A549 (cell line): ENCODE data around the gene ARID3A. TPM values are rescaled to one million over a fixed set of nuclear protein-coding genes. Genes with fewer than 3 reads are reported as not detected.
A peak's percentile ranks its signal among the peaks of the same experiment; 100 is the strongest.

ENCODE experiments used
- ATAC-seq, 2 experiments: fragments of 200-7000 bp in 1 of 2; fragments of >200 bp in 1 of 2; cut with Nextera tagmentation in 1 of 2; cut with Tn5 transposase in 1 of 2; 3 replicates each; pipeline versions ENCODE4 v1.8.0 to v1.9.1; 2018 to 2020; ENCODE audit warnings: mild to moderate bottlenecking in 1 of 2, moderate library complexity in 1 of 2
- CTCF ChIA-PET: fragments of 300-600 bp; sonication (Branson Sonifier 250); formaldehyde crosslinking; extraction: SDS; loops from one replicate; lab custom pipeline; 2021; ENCODE audit warnings: antibody characterized with exemption, inconsistent platforms; lab: Yijun Ruan, JAX
- POLR2A ChIA-PET: fragments of 350-600 bp; formaldehyde crosslinking; extraction: SDS; loops from one replicate; lab custom pipeline; 2021; ENCODE audit warnings: antibody characterized with exemption, inconsistent platforms; lab: Yijun Ruan, JAX
- DNase-seq, 2 experiments: peaks; one replicate each; pipeline versions ENCODE4 v3.0.0 to v3.0.0-alpha.2; 2011 to 2016; ENCODE audit warnings: low read depth in 1 of 2, low spot score in 1 of 2
- FAIRE-seq: peaks from 2 replicates; lab custom pipeline; 2011; peaks lifted over from hg19 to GRCh38; lab: Jason Lieb, UNC
- H3K27ac ChIP-seq, 2 experiments: fragments of >200 bp; sonication (Bioruptor Twin); formaldehyde crosslinking; 3 replicates each; pipeline ENCODE4 v1.5.1; 2016 to 2017
- H3K4me1 ChIP-seq: fragments of >200 bp; sonication (Bioruptor Twin); formaldehyde crosslinking; 3 replicates; pipeline ENCODE4 v1.6.1; 2016
- H3K4me2 ChIP-seq: fragments of >200 bp; sonication (Bioruptor Twin); formaldehyde crosslinking; 3 replicates; pipeline ENCODE4 v1.6.1; 2016
- H3K4me3 ChIP-seq: fragments of >200 bp; sonication (Bioruptor Twin); formaldehyde crosslinking; 3 replicates; pipeline ENCODE4 v1.5.1; 2016
- H3K9me3 ChIP-seq: fragments of >200 bp; sonication (Bioruptor Twin); formaldehyde crosslinking; 3 replicates; pipeline ENCODE4 v1.6.1; 2016
- BHLHE40 ChIP-seq: IDR thresholded peaks from 2 replicates; pipeline ENCODE4 v1.6.1; 2012; ENCODE audit warnings: low read depth, low read length, inconsistent platforms
- CBX2 ChIP-seq: fragments of 200-600 bp; sonication (generic); IDR thresholded peaks from 2 replicates; pipeline ENCODE4 v1.6.1; 2016; ENCODE audit warnings: low read depth, mild to moderate bottlenecking, borderline replicate concordance
- CEBPB ChIP-seq, 2 experiments: fragments of >200 bp in 1 of 2; sonication (Bioruptor Twin) in 1 of 2; formaldehyde crosslinking in 1 of 2; IDR thresholded peaks; 2 replicates each; pipeline ENCODE4 v1.6.1; 2012 to 2016
- CHD4 ChIP-seq: fragments of 200-600 bp; sonication (generic); IDR thresholded peaks from 2 replicates; pipeline ENCODE4 v1.6.1; 2016; ENCODE audit warnings: antibody characterized with exemption, mild to moderate bottlenecking, borderline replicate concordance
- EP300 ChIP-seq, 2 experiments: fragments of >200 bp; sonication (Bioruptor Twin); formaldehyde crosslinking; IDR thresholded peaks; 2 replicates in 1 of 2; 3 replicates in 1 of 2; pipeline ENCODE4 v1.6.1; 2016 to 2017
- FOSL2 ChIP-seq, 2 experiments: fragments of 450-650 bp in 1 of 2; fragments of >200 bp in 1 of 2; sonication (Bioruptor Twin) in 1 of 2; formaldehyde crosslinking; IDR thresholded peaks; 2 replicates each; pipeline versions ENCODE4 v1.5.0 to v1.6.1; 2016 to 2020; ENCODE audit warnings: mild to moderate bottlenecking in 1 of 2, moderate library complexity in 1 of 2
- FOXS1 ChIP-seq: fragments of 250-450 bp; sonication (Bioruptor Pico); IDR thresholded peaks from 2 replicates; pipeline ENCODE4 v1.5.0; 2020; ENCODE audit warnings: mild to moderate bottlenecking, moderate library complexity
- JUN ChIP-seq, 2 experiments: fragments of >200 bp; sonication (Bioruptor Twin); formaldehyde crosslinking; IDR thresholded peaks; 2 replicates in 1 of 2; 3 replicates in 1 of 2; pipeline ENCODE4 v1.6.1; 2016 to 2017
- MAFK ChIP-seq: fragments of 450-650 bp; IDR thresholded peaks from 2 replicates; pipeline ENCODE4 v1.6.1; 2014; ENCODE audit not compliant: partially characterized antibody
- MAZ ChIP-seq: fragments of 150-350 bp; IDR thresholded peaks from 2 replicates; pipeline ENCODE4 v1.6.1; 2014; ENCODE audit warnings: antibody characterized with exemption, low read depth, low read length, borderline replicate concordance
- MYC ChIP-seq: IDR thresholded peaks from 2 replicates; pipeline ENCODE4 v1.6.1; 2012; ENCODE audit warnings: mild to moderate bottlenecking, inconsistent platforms, low read length, improper control_type of control experiment, borderline replicate concordance
- NFE2L2 ChIP-seq: fragments of 150-350 bp; conservative IDR thresholded peaks from 2 replicates; pipeline ENCODE4 v1.6.1; 2014; ENCODE audit warnings: low read length
- NR3C1 ChIP-seq: fragments of >200 bp; sonication (Bioruptor Twin); formaldehyde crosslinking; IDR thresholded peaks from 3 replicates; pipeline ENCODE4 v1.6.1; 2017
- RARB ChIP-seq: fragments of 250-450 bp; sonication (Bioruptor Pico); IDR thresholded peaks from 2 replicates; pipeline ENCODE4 v1.8.0; 2021; ENCODE audit warnings: mild to moderate bottlenecking, moderate library complexity
- RCOR1 ChIP-seq: fragments of 150-350 bp; IDR thresholded peaks from 2 replicates; pipeline ENCODE4 v1.6.1; 2014; ENCODE audit warnings: antibody characterized with exemption, low read length, low read depth
- REST ChIP-seq: fragments of 200-600 bp; sonication (generic); IDR thresholded peaks from 2 replicates; pipeline ENCODE4 v1.6.1; 2016; ENCODE audit warnings: antibody characterized with exemption, mild to moderate bottlenecking, moderate library complexity
- RFX5 ChIP-seq: fragments of 450-650 bp; IDR thresholded peaks from 2 replicates; pipeline ENCODE4 v1.7.1; 2014; ENCODE audit warnings: antibody characterized with exemption, mild to moderate bottlenecking, moderate library complexity
- RNF2 ChIP-seq: fragments of 200-600 bp; sonication (generic); IDR thresholded peaks from 2 replicates; pipeline ENCODE4 v1.6.1; 2016; ENCODE audit warnings: low read depth, mild to moderate bottlenecking, antibody characterized with exemption, moderate library complexity, borderline replicate concordance
- SREBF2 ChIP-seq: fragments of 450-650 bp; IDR thresholded peaks from 2 replicates; pipeline ENCODE4 v1.6.1; 2014; ENCODE audit warnings: mild to moderate bottlenecking, moderate library complexity
- TP53 ChIP-seq: fragments of 250-450 bp; sonication (Bioruptor Pico); IDR thresholded peaks from 2 replicates; pipeline ENCODE4 v1.5.0; 2021; ENCODE audit warnings: mild to moderate bottlenecking, moderate library complexity
- ZFP36 ChIP-seq: fragments of 450-650 bp; IDR thresholded peaks from 2 replicates; pipeline ENCODE4 v1.6.1; 2014; ENCODE audit warnings: borderline replicate concordance; ENCODE audit not compliant: partially characterized antibody
- ZNF302 ChIP-seq: fragments of 250-450 bp; sonication (Bioruptor Pico); IDR thresholded peaks from 2 replicates; pipeline ENCODE4 v1.9.0; 2021; ENCODE audit warnings: inconsistent platforms, mild to moderate bottlenecking, moderate library complexity
- ZSCAN20 ChIP-seq: fragments of 250-450 bp; sonication (Bioruptor Pico); IDR thresholded peaks from 2 replicates; pipeline ENCODE4 v1.8.0; 2022; ENCODE audit warnings: mild to moderate bottlenecking, moderate library complexity
- WGBS: methylation state at CpG from one replicate; pipeline ENCODE4 v1.1.6; 2017; ENCODE audit errors: missing lambda C conversion rate; 5-methylcytosine and 5-hydroxymethylcytosine counted together
- polyA plus RNA-seq, 4 experiments: library from polyadenylated mRNA; depleted of rRNA in 3 of 4; stranded (reverse); fragments of >200 nt; fragmentation: RNase III in 1 of 4; extraction: RNeasy Plus Mini Kit Qiagen cat#74134 plus additional on column Dnase treatment in 1 of 4; gene quantifications; 2 replicates in 3 of 4; 3 replicates in 1 of 4; pipeline ENCODE4 v1.2.3, GENCODE V29; 2011 to 2017
- TF ChIP-seq, protein P1 (sequence below): fragments of 450-650 bp; IDR thresholded peaks from 2 replicates; pipeline ENCODE4 v1.6.1; 2014; ENCODE audit warnings: antibody characterized with exemption
- TF ChIP-seq, protein P2 (sequence below): fragments of 150-350 bp; IDR thresholded peaks from 2 replicates; pipeline ENCODE4 v1.6.1; 2014; ENCODE audit warnings: low read depth, mild to moderate bottlenecking, low read length

The ARID3A gene
- polyA plus RNA-seq, 2 of the 4 experiments (the other 2 are of a cell fraction) = 3.3 to 6.1 TPM

GRCh38 chr19:928471-929202 is 2.8 kb downstream of the ARID3A start:
- Histone ChIP-seq H3K4me3 (no peak overlapping the region), H3K27ac (no peak overlapping the region), H3K4me2 (no peak overlapping the region), H3K4me1 (peaks cover 31% of the 10 kb centered on the region), H3K9me3 (no peaks in the 10 kb centered on the region)
- FAIRE-seq = no peak
- ChIA-PET CTCF (interaction anchor here (2.5 kb wide), 1 partner anchor 54 kb away, joined by 5 read pairs; no protein-coding TSS in a partner anchor), POLR2A (no interaction called here)
- TF ChIP-seq CBX2 (no peak), ZFP36 (peak; percentile 90), CEBPB (IDR thresholded peaks at IDR 0.05) (peak in 1 of 2 experiments; percentile 41; a peak in 1 of 4 replicates)
- WGBS = 89% methylated on average over 15 of the region's 18 CpGs
- DNase-seq = peak in 1 of 2 experiments; percentile 41
- ATAC-seq = no peak

DNA sequence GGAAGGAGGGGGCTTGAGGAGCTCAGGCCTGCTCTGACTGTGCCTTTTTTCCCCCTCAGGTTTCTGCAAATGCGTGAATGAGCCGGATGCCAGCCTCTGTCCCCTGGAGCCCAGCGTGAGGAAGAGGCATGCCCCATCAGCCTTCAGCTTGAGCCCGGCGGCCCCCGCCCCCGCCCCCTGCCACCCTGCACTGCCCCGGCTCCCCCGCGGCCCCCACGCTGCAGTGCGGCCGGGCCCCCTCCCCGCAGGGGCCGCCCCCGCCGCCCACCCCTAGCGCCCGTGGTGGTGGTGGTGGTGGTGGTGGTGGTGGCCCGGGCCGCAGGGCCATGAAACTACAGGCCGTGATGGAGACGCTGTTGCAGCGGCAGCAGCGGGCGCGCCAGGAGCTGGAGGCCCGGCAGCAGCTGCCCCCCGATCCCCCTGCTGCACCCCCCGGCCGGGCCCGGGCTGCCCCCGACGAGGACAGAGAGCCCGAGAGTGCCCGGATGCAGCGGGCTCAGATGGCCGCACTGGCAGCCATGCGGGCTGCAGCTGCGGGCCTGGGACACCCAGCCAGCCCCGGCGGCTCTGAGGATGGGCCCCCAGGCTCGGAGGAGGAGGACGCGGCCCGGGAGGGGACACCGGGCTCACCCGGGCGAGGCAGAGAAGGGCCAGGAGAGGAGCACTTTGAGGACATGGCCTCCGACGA is 3.5 kb downstream of the ARID3A start:
- CTCF ChIA-PET = interaction anchor here (1.0 to 2.5 kb wide), 2 partner anchors 31 to 53 kb away, joined by 4 to 5 read pairs; no protein-coding TSS in a partner anchor
- Histone ChIP-seq H3K4me2 (no peak overlapping the region), H3K4me1 (peaks cover 37% of the 10 kb centered on the region), H3K4me3 (no peak overlapping the region), H3K9me3 (no peaks in the 10 kb centered on the region)
- FAIRE-seq = no peak
- TF ChIP-seq RFX5 = no peak
- no peak for TF ChIP-seq BHLHE40
- no peak for TF ChIP-seq TP53 (CRISPR knock-in tag)
- no peak for TF ChIP-seq JUN (IDR thresholded peaks at IDR 0.05)
- no peak for TF ChIP-seq RARB (CRISPR knock-in tag)
- TF ChIP-seq ZSCAN20 (CRISPR knock-in tag) = no peak
- TF ChIP-seq MYC = no peak
- TF ChIP-seq, all 56 proteins: peak for 0
- 90% methylated on average over 12 of the region's 51 CpGs for WGBS
- POLR2A ChIA-PET = no interaction called here
- ATAC-seq (no peak), DNase-seq (no peak)
- no peak overlapping the region for H3K27ac ChIP-seq

GRCh38 chr19:929891-930258 is 4.0 kb downstream of the ARID3A start:
- H3K27ac ChIP-seq = no peak overlapping the region
- H3K4me2 ChIP-seq = no peak overlapping the region
- no peak for FAIRE-seq
- peaks cover 39% of the 10 kb centered on the region for H3K4me1 ChIP-seq
- TF ChIP-seq, protein P1, sequence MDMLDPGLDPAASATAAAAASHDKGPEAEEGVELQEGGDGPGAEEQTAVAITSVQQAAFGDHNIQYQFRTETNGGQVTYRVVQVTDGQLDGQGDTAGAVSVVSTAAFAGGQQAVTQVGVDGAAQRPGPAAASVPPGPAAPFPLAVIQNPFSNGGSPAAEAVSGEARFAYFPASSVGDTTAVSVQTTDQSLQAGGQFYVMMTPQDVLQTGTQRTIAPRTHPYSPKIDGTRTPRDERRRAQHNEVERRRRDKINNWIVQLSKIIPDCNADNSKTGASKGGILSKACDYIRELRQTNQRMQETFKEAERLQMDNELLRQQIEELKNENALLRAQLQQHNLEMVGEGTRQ = no peak
- TF ChIP-seq REST (no peak), RARB (CRISPR knock-in tag) (no peak), ZSCAN20 (CRISPR knock-in tag) (no peak), MAZ (no peak), EP300 (IDR thresholded peaks at IDR 0.05) (no peak), BHLHE40 (no peak), RNF2 (no peak), SREBF2 (no peak), RCOR1 (no peak), CHD4 (no peak), MYC (no peak), MAFK (no peak), ZNF302 (CRISPR knock-in tag) (no peak), NR3C1 (no peak), FOXS1 (CRISPR knock-in tag) (no peak), FOSL2 (IDR thresholded peaks at IDR 0.05) (no peak), FOSL2 (CRISPR knock-in tag; IDR thresholded peaks at IDR 0.05) (no peak), NFE2L2 (no peak)
- TF ChIP-seq, protein P2, sequence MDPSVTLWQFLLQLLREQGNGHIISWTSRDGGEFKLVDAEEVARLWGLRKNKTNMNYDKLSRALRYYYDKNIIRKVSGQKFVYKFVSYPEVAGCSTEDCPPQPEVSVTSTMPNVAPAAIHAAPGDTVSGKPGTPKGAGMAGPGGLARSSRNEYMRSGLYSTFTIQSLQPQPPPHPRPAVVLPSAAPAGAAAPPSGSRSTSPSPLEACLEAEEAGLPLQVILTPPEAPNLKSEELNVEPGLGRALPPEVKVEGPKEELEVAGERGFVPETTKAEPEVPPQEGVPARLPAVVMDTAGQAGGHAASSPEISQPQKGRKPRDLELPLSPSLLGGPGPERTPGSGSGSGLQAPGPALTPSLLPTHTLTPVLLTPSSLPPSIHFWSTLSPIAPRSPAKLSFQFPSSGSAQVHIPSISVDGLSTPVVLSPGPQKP = no peak
- POLR2A ChIA-PET = no interaction called here
- no peaks in the 10 kb centered on the region for H3K9me3 ChIP-seq
- no peak for ATAC-seq
- DNase-seq = no peak
- 95% methylated on average over 6 of the region's 6 CpGs for WGBS
- no peak overlapping the region for H3K4me3 ChIP-seq
- CTCF ChIA-PET = interaction anchor here (0.6 to 2.5 kb wide), 3 partner anchors 31 to 159 kb away, joined by 4 to 5 read pairs (median 4); no protein-coding TSS in a partner anchor
